Natural killer cell treated with Interleukin-12 subunit alpha and Interleukin-12 subunit beta and Interleukin-15 and Interleukin-18, amount 100 ng/mL, for 72 hours (primary cell): ENCODE results near the gene ANKRD7. TPM values are rescaled to one million over a fixed set of nuclear protein-coding genes. Genes with fewer than 3 reads are reported as not detected.
"Not testable (repeated sequence)": the region's sequence is repeated elsewhere in the genome, so short reads cannot be mapped to it uniquely, and the experiment has no call there.

ENCODE experiments used
- ATAC-seq, 2 donors: fragments of 150-1000 bp; cut with Tn5 transposase in 1 of 2; sonication (Bioruptor Pico), chemical (Tn5 transposase) in 1 of 2; 2 replicates each; pipeline ENCODE4 v1.10.0; 2021
- DNase-seq: peaks from one replicate; pipeline ENCODE4 v3.0.0; 2022; ENCODE audit warnings: low spot score
- H3K27ac Mint-ChIP-seq, 2 donors: 1 replicate in 1 of 2; 2 replicates in 1 of 2; pipeline ENCODE4 v1.8.0; 2022; ENCODE audit warnings: mixed read lengths in 2 of 2, mild to moderate bottlenecking in 1 of 2, moderate library complexity in 1 of 2
- H3K27me3 Mint-ChIP-seq, 2 donors: 1 replicate in 1 of 2; 2 replicates in 1 of 2; pipeline ENCODE4 v1.8.0; 2022; ENCODE audit warnings: mixed read lengths in 2 of 2
- H3K36me3 Mint-ChIP-seq: one replicate; pipeline ENCODE4 v1.8.0; 2022; ENCODE audit warnings: mixed read lengths
- H3K4me1 Mint-ChIP-seq, 2 donors: 1 replicate in 1 of 2; 2 replicates in 1 of 2; pipeline ENCODE4 v1.8.0; 2022; ENCODE audit warnings: low read depth in 2 of 2, mixed read lengths in 2 of 2, mild to moderate bottlenecking in 1 of 2
- H3K4me3 Mint-ChIP-seq: one replicate; pipeline ENCODE4 v1.8.0; 2022; ENCODE audit warnings: mixed read lengths
- H3K9me3 Mint-ChIP-seq: 2 replicates; pipeline ENCODE4 v1.8.0; 2022; ENCODE audit warnings: mixed read lengths
- total RNA-seq, 2 donors: library from RNA; stranded (reverse); gene quantifications; one replicate each; pipeline ENCODE4 v1.2.3, GENCODE V29; 2022

ANKRD7 gene
- total RNA-seq, 2 donors from 2014 or later, result not detected

GRCh38 chr7:118214051-118214832 is 10.3 kb upstream of the ANKRD7 start:
- Mint-ChIP-seq H3K9me3 (no peaks in the 10 kb centered on the region), H3K27ac (peak overlapping the region; percentile 46 to 75), H3K4me1 (peaks cover 12% of the 10 kb centered on the region in 2 donors), H3K36me3 (no peaks in the 10 kb centered on the region), H3K27me3 (peaks cover 11 to 15% of the 10 kb centered on the region in 2 donors), H3K4me3 (peak overlapping the region; percentile 85)
- ATAC-seq (peak; percentile 90), DNase-seq (peak; percentile 72)

DNA sequence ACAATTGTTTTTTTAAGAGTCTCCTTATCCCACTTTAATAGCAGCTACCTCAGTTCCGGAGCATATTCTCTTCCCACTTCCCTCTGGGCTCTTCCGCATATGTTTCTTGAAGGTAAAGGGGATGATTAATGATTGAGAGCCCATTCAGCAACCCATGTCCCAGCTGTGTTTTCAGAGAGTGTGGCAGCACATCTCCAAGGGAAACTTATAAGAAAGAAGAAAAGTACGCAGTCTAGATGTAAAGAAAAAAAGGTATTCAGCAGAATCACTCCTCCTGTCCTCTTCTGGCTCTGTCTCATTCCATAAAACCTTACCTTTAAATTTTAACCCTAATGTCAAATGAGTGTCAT is 9.7 kb upstream of the ANKRD7 start:
- no peaks in the 10 kb centered on the region for H3K36me3 Mint-ChIP-seq
- peak overlapping the region; percentile 85 for H3K4me3 Mint-ChIP-seq
- ATAC-seq, result peak in 1 of 2 donors; percentile 3
- H3K9me3 Mint-ChIP-seq, result no peaks in the 10 kb centered on the region
- H3K27ac Mint-ChIP-seq, result peak overlapping the region; percentile 46 to 75
- H3K4me1 Mint-ChIP-seq, result peaks cover 12% of the 10 kb centered on the region in 2 donors
- peaks cover 12 to 15% of the 10 kb centered on the region in 2 donors for H3K27me3 Mint-ChIP-seq
- no peak for DNase-seq

- Mint-ChIP-seq H3K27me3 (peaks cover 12 to 13% of the 10 kb centered on the region in 2 donors), H3K4me3 (no peak overlapping the region), H3K27ac (no peak overlapping the region), H3K36me3 (no peaks in the 10 kb centered on the region), H3K4me1 (peaks cover 12% of the 10 kb centered on the region in 2 donors), H3K9me3 (no peaks in the 10 kb centered on the region)
- no peak for DNase-seq
- ATAC-seq, result no peak
These were observed 7.3 kb upstream of the ANKRD7 start for GRCh38 chr7:118217210-118217619.

- Mint-ChIP-seq H3K36me3 (no peaks in the 10 kb centered on the region), H3K4me1 (peaks cover 12% of the 10 kb centered on the region in 2 donors), H3K27ac (no peak overlapping the region), H3K9me3 (no peaks in the 10 kb centered on the region), H3K27me3 (peaks cover 12 to 13% of the 10 kb centered on the region in 2 donors), H3K4me3 (no peak overlapping the region)
- DNase-seq (no peak), ATAC-seq (no peak)
These were observed 5.9 kb upstream of the ANKRD7 start for GRCh38 chr7:118218413-118219156.

DNA sequence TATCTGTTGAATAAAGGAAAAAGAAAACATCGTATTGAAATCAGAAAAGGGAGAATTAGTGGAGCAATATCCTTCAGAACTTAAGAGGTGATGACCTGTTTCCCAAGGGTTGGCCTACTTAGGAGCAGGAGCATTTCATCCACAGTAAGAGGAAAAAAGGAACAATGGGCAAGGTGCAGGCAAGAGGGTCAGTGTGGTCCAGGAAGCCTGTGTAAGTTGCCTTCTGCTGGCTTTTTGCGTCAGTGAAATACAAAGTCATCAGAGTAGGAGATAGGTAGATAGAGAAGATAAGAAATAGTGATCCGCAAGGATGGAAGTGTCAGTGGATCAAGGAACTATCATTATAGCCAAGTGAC is 5.4 kb upstream of the ANKRD7 start:
- Mint-ChIP-seq H3K4me3 (no peak overlapping the region), H3K9me3 (no peaks in the 10 kb centered on the region), H3K27me3 (peaks cover 12 to 13% of the 10 kb centered on the region in 2 donors), H3K4me1 (peaks cover 8 to 9% of the 10 kb centered on the region in 2 donors), H3K27ac (no peak overlapping the region), H3K36me3 (no peaks in the 10 kb centered on the region)
- ATAC-seq (no peak), DNase-seq (no peak)

GRCh38 chr7:118220583-118220982 is 3.9 kb upstream of the ANKRD7 start:
- Mint-ChIP-seq H3K27ac (no peak overlapping the region), H3K9me3 (no peaks in the 10 kb centered on the region), H3K4me3 (no peak overlapping the region), H3K27me3 (peaks cover 9 to 12% of the 10 kb centered on the region in 2 donors), H3K4me1 (no peaks in the 10 kb centered on the region), H3K36me3 (no peaks in the 10 kb centered on the region)
- ATAC-seq, result no peak
- DNase-seq, result no peak

DNA sequence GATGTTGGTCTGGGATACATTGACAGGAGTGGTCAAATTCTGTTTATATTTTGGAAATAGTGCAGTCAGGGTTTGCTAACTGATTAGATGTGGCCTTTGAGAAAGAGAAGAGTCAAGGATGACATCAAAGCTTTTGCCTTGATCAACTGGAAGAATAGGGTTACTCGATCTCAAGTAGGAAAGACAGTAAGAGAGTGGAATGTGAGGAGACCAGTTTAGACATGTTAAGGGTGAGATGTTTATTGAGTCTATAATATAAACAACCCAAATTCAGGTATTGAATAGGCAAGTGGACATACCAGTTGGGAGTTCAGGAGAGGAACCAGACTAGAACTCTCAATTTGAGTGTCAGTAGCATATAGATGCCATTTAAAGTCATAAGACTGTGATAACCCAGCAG is 1.9 kb upstream of the ANKRD7 start:
- no peaks in the 10 kb centered on the region for H3K4me1 Mint-ChIP-seq
- DNase-seq (no peak), ATAC-seq (no peak)

GRCh38 chr7:118232837-118233236 is 8.3 kb downstream of the ANKRD7 start:
- DNase-seq (no peak), ATAC-seq (no peak)
- peaks cover 13 to 15% of the 10 kb centered on the region in 2 donors for H3K27me3 Mint-ChIP-seq
- H3K36me3 Mint-ChIP-seq, result no peaks in the 10 kb centered on the region
- no peak overlapping the region for H3K27ac Mint-ChIP-seq
- peaks cover 5% of the 10 kb centered on the region for H3K9me3 Mint-ChIP-seq
- no peaks in the 10 kb centered on the region for H3K4me1 Mint-ChIP-seq
- no peak overlapping the region for H3K4me3 Mint-ChIP-seq

More for the DNA sequence above, 1.9 kb upstream of the ANKRD7 start:
- Mint-ChIP-seq H3K27ac (no peak overlapping the region), H3K4me3 (no peak overlapping the region), H3K9me3 (no peaks in the 10 kb centered on the region), H3K36me3 (no peaks in the 10 kb centered on the region), H3K27me3 (peaks cover 11 to 19% of the 10 kb centered on the region in 2 donors)

DNA sequence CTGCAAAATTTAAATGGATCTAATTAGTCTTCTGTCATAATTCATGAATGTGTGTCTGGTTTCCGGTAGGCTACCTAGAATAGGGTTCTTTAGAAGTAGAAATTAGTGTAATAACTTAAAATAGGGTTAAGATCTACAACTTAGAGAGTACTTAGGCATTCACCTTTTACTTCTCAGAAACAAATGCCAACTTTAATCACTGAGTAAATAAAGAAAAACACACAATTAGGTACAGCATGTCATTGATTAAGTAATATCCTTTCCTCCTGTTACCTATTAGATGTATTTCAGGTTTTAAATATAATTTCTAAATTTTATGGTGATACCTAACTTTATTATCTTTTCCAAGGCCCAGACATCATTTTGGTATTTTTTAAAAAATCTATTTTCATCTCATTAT is 9.3 kb downstream of the ANKRD7 start:
- no peaks in the 10 kb centered on the region for H3K36me3 Mint-ChIP-seq

DNA sequence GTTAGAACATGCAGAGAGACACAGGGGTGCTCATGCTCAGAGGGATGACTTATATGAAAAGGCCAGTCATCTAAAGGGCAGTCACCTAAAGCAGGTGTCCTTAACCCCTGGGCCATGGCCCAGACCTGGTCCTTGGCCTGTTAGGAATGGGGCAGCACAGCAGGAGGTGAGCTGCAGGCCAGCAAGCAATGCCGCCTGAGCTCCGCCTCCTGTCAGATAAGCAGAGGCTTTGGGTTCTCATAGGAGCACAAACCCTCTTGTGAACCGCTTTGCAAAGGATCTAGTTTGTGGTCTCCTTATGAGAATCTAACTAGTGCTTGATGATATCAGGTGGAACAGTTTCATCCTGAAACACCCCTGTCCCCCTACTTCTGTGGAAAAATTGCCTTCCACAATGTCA is 14.5 kb downstream of the ANKRD7 start:
- Mint-ChIP-seq H3K4me3 (no peak overlapping the region), H3K9me3 (no peaks in the 10 kb centered on the region), H3K27me3 (peaks cover 0 to 5% of the 10 kb centered on the region in 2 donors), H3K4me1 (no peaks in the 10 kb centered on the region), H3K27ac (no peak overlapping the region), H3K36me3 (no peaks in the 10 kb centered on the region)
- ATAC-seq (no peak), DNase-seq (no peak)

More for the DNA sequence above, 9.3 kb downstream of the ANKRD7 start:
- H3K4me3 Mint-ChIP-seq, result no peak overlapping the region
- ATAC-seq, result no peak
- H3K4me1 Mint-ChIP-seq, result no peaks in the 10 kb centered on the region
- DNase-seq, result no peak
- no peak overlapping the region for H3K27ac Mint-ChIP-seq
- H3K27me3 Mint-ChIP-seq, result peaks cover 7 to 10% of the 10 kb centered on the region in 2 donors
- H3K9me3 Mint-ChIP-seq, result peaks cover 4% of the 10 kb centered on the region

DNA sequence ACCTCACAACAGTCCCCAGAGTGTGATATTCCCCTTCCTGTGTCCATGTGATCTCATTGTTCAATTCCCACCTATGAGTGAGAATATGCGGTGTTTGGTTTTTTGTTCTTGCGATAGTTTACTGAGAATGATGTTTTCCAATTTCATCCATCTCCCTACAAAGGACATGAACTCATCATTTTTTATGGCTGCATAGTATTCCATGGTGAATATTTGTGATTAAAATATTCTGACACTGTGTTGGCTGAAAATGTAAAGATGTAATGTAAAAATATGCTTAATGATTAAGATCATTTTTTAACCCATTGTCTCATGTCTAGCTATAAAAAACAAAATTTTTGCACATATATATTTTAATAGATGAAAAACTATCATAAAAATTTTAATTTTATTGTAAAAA is 15.8 kb downstream of the ANKRD7 start:
- H3K36me3 Mint-ChIP-seq, DNase-seq, H3K27ac Mint-ChIP-seq, H3K4me3 Mint-ChIP-seq, ATAC-seq, H3K9me3 Mint-ChIP-seq, H3K4me1 Mint-ChIP-seq, H3K27me3 Mint-ChIP-seq: not testable (repeated sequence)

DNA sequence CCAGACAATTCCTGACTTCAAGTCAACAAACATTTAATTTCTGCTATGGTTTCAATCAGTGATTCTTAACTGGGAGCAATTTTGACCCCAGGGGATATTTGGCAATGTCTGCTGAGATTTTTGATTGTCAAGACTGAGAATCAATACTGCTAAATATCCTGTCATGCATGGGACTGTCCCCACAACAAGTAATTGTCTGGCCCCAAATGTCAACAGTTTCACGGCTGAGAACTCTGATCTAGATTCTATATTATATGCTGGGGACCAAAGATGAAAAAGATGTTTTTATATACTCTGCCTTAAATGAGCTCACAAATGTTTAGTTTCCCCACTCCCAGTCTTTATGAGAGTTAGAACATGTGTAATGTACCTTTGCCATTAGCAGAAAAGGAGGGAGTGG is 19.2 kb downstream of the ANKRD7 start:
- H3K27me3 Mint-ChIP-seq, result peaks cover 0 to 4% of the 10 kb centered on the region in 2 donors
- no peaks in the 10 kb centered on the region for H3K9me3 Mint-ChIP-seq
- H3K4me3 Mint-ChIP-seq, result no peak overlapping the region
- H3K36me3 Mint-ChIP-seq, result no peaks in the 10 kb centered on the region
- H3K4me1 Mint-ChIP-seq, result no peaks in the 10 kb centered on the region
- ATAC-seq (no peak), DNase-seq (no peak)
- H3K27ac Mint-ChIP-seq, result no peak overlapping the region

- H3K9me3 Mint-ChIP-seq, result no peaks in the 10 kb centered on the region
- H3K27ac Mint-ChIP-seq, result no peak overlapping the region
- DNase-seq (no peak), ATAC-seq (peak in 1 of 2 donors; percentile 44)
- peaks cover 4 to 6% of the 10 kb centered on the region in 2 donors for H3K27me3 Mint-ChIP-seq
- no peaks in the 10 kb centered on the region for H3K4me1 Mint-ChIP-seq
- H3K4me3 Mint-ChIP-seq, result no peak overlapping the region
- no peaks in the 10 kb centered on the region for H3K36me3 Mint-ChIP-seq
These were observed 20.9 kb downstream of the ANKRD7 start for GRCh38 chr7:118245267-118246040.
